Mesodermal cell (in vitro differentiated cells): ENCODE data around the gene ERICH4.
A peak's percentile ranks its signal among the peaks of the same experiment; 100 is the strongest.

ENCODE experiments used
- H3K27ac ChIP-seq: 2 replicates; pipeline ENCODE4 v1.7.0; 2013; ENCODE audit warnings: mild to moderate bottlenecking, low read depth, low read length, moderate library complexity; ENCODE audit not compliant: severe bottlenecking
- H3K36me3 ChIP-seq: 2 replicates; pipeline ENCODE4 v1.7.1; 2013; ENCODE audit warnings: mild to moderate bottlenecking, low read length, moderate library complexity; ENCODE audit not compliant: control insufficient read depth, insufficient read depth
- H3K4me1 ChIP-seq: one replicate; pipeline ENCODE4 v1.7.1; 2013; ENCODE audit warnings: mild to moderate bottlenecking, low read length; ENCODE audit not compliant: insufficient read depth, control insufficient read depth, poor library complexity, severe bottlenecking
- H3K4me3 ChIP-seq: 2 replicates; pipeline ENCODE4 v1.7.0; 2013; ENCODE audit warnings: low read length, control low read depth, mild to moderate bottlenecking; ENCODE audit not compliant: insufficient read depth, poor library complexity, severe bottlenecking; ENCODE audit errors: extremely low read depth
- H3K9me3 ChIP-seq: 2 replicates; pipeline ENCODE4 v1.7.1; 2013; ENCODE audit warnings: mild to moderate bottlenecking, low read length, moderate library complexity; ENCODE audit not compliant: control insufficient read depth
- WGBS, 2 experiments: methylation state at CpG; one replicate each; pipeline ENCODE4 v1.1.5; 2013; ENCODE audit warnings: missing lambda C conversion rate in 2 of 2; ENCODE audit not compliant: insufficient coverage in 2 of 2; 5-methylcytosine and 5-hydroxymethylcytosine counted together

ERICH4 gene

GRCh38 chr19:41425174-41426115 is 17.5 kb upstream of the ERICH4 start:
- Histone ChIP-seq H3K4me1 (peaks cover 22% of the 10 kb centered on the region), H3K4me3 (no peak overlapping the region), H3K9me3 (no peaks in the 10 kb centered on the region), H3K36me3 (peaks cover 43% of the 10 kb centered on the region), H3K27ac (no peak overlapping the region)
- WGBS, 2 experiments: 92 to 94% methylated on average over 25 to 27 of the region's 28 CpGs

- Histone ChIP-seq H3K9me3 (no peaks in the 10 kb centered on the region), H3K36me3 (peaks cover 41% of the 10 kb centered on the region), H3K27ac (peak overlapping the region; percentile 57), H3K4me1 (peaks cover 25% of the 10 kb centered on the region), H3K4me3 (peak overlapping the region; percentile 37)
- WGBS, 2 experiments: 91 to 92% methylated on average over 31 to 33 of the region's 36 CpGs
Measured at GRCh38 chr19:41426116-41426841, 16.7 kb upstream of the ERICH4 start.

- Histone ChIP-seq H3K36me3 (peaks cover 43% of the 10 kb centered on the region), H3K27ac (peak within 1 kb of the TSS; percentile 57), H3K4me1 (peaks cover 25% of the 10 kb centered on the region), H3K9me3 (no peaks in the 10 kb centered on the region), H3K4me3 (peak within 1 kb of the TSS; percentile 37)
- 12 to 13% methylated on average over 6 to 11 of the region's 19 CpGs for WGBS, 2 experiments
Measured at GRCh38 chr19:41426952-41427646, 15.9 kb upstream of the ERICH4 start, which contains the start of gene B3GNT8. TSS of gene B3GNT8 (minus strand) at chr19:41427374. CDS start at chr19:41426778, 596 bp downstream.

GRCh38 chr19:41427647-41428480 is 15.1 kb upstream of the ERICH4 start:
- H3K4me1 ChIP-seq: peaks cover 26% of the 10 kb centered on the region
- WGBS, 2 experiments: 25 to 30% methylated on average over 14 to 17 of the region's 23 CpGs
- H3K36me3 ChIP-seq: peaks cover 48% of the 10 kb centered on the region
- H3K27ac ChIP-seq: peak overlapping the region; percentile 36
- no peaks in the 10 kb centered on the region for H3K9me3 ChIP-seq
- H3K4me3 ChIP-seq: peak overlapping the region; percentile 37

- 80% methylated on average over 1 of the region's 1 CpG; no CpG with 5 or more reads in 1 of the 2 experiments for WGBS, 2 experiments
- H3K4me3 ChIP-seq: no peak overlapping the region
- H3K4me1 ChIP-seq: peaks cover 29% of the 10 kb centered on the region
- H3K36me3 ChIP-seq: peaks cover 49% of the 10 kb centered on the region
- H3K9me3 ChIP-seq: no peaks in the 10 kb centered on the region
- no peak overlapping the region for H3K27ac ChIP-seq
Measured at GRCh38 chr19:41428481-41428859, 14.5 kb upstream of the ERICH4 start.

- H3K27ac ChIP-seq: no peak overlapping the region
- no peak overlapping the region for H3K4me3 ChIP-seq
- peaks cover 29% of the 10 kb centered on the region for H3K4me1 ChIP-seq
- 86 to 100% methylated on average over 3 to 6 of the region's 6 CpGs for WGBS, 2 experiments
- no peaks in the 10 kb centered on the region for H3K9me3 ChIP-seq
- peaks cover 37% of the 10 kb centered on the region for H3K36me3 ChIP-seq
Measured at GRCh38 chr19:41430922-41431321, 12.0 kb upstream of the ERICH4 start.

GRCh38 chr19:41431426-41432386 is 11.2 kb upstream of the ERICH4 start:
- H3K27ac ChIP-seq: peak overlapping the region; percentile 36
- H3K9me3 ChIP-seq: no peaks in the 10 kb centered on the region

GRCh38 chr19:41433171-41433570 is 9.8 kb upstream of the ERICH4 start:
- H3K27ac ChIP-seq: peak overlapping the region; percentile 41
- peaks cover 55% of the 10 kb centered on the region for H3K36me3 ChIP-seq
- 92 to 97% methylated on average over 17 to 18 of the region's 18 CpGs for WGBS, 2 experiments

More at GRCh38 chr19:41431426-41432386, 11.2 kb upstream of the ERICH4 start:
- Histone ChIP-seq H3K4me3 (no peak overlapping the region), H3K4me1 (peaks cover 25% of the 10 kb centered on the region), H3K36me3 (peaks cover 45% of the 10 kb centered on the region)
- 84 to 90% methylated on average over 18 to 21 of the region's 23 CpGs for WGBS, 2 experiments

GRCh38 chr19:41434450-41434849 is 8.5 kb upstream of the ERICH4 start:
- 92 to 98% methylated on average over 4 to 5 of the region's 5 CpGs for WGBS, 2 experiments

More at GRCh38 chr19:41433171-41433570, 9.8 kb upstream of the ERICH4 start:
- Histone ChIP-seq H3K4me3 (no peak overlapping the region), H3K4me1 (peaks cover 14% of the 10 kb centered on the region), H3K9me3 (no peaks in the 10 kb centered on the region)

More at GRCh38 chr19:41434450-41434849, 8.5 kb upstream of the ERICH4 start:
- H3K27ac ChIP-seq: no peak overlapping the region
- H3K36me3 ChIP-seq: peaks cover 45% of the 10 kb centered on the region
- no peak overlapping the region for H3K4me3 ChIP-seq
- no peaks in the 10 kb centered on the region for H3K9me3 ChIP-seq
- peaks cover 12% of the 10 kb centered on the region for H3K4me1 ChIP-seq
